Stimulated activated CD4-positive, alpha-beta T cell treated with anti-CD3 and anti-CD28 coated beads, Interleukin-1b, Interleukin-23, amount 100 ng/mL, for 48 hours (primary cell): ENCODE measurements around the gene PRM3.

Experiments used
- DNase-seq: peaks from one replicate; pipeline ENCODE4 v3.0.0-alpha.2; 2020

The PRM3 gene, protein sequence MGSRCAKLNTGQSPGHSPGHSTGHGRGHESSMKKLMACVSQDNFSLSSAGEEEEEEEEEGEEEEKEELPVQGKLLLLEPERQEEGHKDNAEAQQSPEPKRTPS

DNA sequence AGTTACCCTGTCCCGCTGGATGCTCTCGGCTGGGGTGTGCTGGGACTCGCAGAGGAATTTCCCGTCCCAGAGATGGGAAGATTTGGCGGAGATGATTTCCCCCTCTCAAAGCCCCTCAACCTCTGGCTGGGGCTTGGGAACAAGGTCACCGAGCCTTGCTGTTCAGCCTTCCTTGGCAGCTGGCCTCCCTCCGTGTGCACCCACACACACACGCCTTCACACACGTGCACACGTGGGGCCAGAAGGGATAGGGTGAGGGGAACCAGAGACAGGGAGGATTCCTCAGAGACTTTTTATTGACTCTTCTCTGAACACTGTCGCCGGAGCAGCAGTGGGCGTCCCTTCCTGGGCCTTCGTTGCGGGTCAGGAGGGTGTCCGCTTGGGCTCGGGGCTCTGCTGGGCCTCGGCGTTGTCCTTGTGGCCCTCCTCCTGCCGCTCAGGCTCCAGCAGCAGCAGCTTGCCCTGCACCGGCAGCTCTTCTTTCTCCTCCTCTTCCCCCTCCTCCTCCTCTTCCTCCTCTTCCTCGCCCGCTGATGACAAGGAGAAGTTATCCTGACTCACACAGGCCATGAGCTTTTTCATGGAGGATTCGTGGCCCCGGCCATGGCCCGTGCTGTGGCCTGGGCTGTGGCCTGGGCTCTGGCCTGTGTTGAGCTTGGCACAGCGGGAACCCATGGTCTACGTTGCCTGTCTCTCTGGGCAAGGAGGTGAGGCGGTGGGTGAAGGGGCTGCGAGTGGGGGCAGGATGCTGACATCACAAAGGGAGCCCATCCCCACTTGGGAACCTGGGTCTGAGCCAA, at the start of gene PRM3:
Gene PRM3, minus strand, starts transcription at position 709 of the 800 bp plus-strand sequence. Its CDS starts 34 bp downstream, at position 675.
- no peak for DNase-seq

DNA sequence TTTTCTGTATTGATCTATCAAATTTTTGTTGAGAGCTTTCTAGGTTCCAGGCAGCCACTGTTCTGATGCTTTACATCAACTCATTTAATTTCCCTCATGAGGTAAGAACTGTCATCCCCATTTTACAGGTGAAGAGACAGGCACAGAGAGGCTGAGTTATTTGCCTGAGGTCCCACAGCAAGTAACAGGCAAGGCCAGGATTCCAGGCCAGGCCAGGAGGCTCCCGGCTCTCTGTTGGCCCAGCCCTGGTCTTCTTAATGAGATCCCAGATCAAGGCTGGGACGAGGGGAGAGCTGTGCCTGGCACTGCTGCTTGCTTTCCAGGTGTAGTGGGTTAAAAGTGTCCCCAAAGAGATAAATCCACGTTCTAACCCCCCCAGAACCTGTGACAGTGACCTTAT, 49.4 kb upstream of the PRM3 start:
- DNase-seq = no peak

DNA sequence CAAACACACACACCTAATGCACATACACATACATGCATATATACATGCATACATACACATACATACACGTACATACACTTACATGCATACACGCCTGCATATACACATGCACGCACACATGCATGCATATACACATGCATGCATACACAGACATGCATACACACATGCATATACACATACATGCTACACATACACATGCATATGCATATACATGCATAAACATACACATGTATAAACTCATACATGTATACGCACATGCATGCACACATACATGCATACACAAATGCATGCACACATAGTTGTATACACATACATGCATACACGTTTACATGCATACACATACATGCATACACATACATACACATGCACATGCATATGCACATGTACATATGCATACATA, 48.2 kb upstream of the PRM3 start:
- no peak for DNase-seq

DNA sequence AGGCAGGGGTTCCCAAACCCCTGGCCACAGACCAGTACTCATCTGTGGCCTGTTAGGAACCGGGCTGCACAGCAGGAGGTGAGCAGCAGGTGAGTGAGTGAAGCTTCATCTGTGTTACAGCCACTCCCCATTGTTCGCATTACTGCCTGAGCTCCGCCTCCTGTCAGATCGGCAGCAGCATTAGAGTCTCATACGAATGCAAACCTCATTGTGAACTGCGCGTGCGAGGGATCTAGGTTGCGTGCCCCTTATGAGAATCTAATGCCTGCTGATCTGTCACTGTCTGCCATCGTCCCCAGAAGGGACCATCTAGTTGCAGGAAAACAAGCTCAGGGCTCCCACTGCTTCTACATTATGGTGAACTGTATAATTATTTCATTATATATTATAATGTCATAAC, 46.7 kb upstream of the PRM3 start:
- no peak for DNase-seq

DNA sequence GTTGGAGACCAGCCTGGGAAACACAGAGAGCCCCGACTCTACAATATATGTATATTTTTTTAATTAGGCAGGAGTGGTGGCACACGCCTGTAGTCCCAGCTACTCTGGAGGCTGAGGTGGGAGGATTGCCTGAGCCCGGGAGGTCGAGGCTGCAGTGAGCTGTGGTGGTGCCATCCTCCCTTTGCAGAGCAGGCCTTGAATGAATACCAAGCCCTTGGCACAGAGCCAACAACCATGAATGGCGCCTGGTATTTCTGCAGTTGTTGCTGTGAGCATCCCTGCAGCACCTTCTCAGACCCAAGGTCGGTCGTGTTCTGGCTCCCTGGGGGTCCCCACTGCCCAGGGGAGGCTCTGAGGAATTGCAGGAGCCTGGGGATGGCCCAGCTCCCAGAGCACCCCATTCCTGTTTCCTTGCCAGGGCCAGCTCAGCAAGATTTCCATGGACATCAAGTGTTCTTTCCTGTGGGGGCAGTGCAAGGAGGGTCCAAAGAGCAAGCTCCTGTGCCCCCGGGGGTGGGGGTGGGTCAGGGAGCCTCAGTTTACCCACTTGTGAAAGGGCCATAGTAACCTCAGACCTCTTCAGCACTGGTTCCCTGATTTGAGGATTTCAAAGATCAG, 46.2 kb upstream of the PRM3 start:
- DNase-seq = no peak

DNA sequence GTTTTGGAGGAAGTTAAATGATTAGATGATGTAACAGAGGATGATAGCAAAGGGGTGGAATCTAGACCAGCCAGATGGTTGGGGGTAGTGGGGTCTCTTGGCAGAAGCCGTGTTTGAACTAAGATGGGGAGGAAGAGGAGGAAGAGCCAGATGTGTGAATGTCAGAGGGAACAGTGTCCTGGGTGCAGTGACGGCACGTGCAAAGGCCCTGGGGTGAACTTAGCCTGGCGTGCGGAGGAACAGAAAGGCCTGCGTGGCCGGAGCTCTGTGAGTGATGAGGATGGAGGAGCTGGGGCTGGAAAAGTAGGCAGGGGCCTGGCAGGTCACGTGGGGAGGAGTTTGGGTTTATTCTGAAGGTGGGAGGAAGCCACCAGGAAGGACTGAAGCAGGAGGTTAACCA, 45.4 kb upstream of the PRM3 start:
- DNase-seq = no peak

DNA sequence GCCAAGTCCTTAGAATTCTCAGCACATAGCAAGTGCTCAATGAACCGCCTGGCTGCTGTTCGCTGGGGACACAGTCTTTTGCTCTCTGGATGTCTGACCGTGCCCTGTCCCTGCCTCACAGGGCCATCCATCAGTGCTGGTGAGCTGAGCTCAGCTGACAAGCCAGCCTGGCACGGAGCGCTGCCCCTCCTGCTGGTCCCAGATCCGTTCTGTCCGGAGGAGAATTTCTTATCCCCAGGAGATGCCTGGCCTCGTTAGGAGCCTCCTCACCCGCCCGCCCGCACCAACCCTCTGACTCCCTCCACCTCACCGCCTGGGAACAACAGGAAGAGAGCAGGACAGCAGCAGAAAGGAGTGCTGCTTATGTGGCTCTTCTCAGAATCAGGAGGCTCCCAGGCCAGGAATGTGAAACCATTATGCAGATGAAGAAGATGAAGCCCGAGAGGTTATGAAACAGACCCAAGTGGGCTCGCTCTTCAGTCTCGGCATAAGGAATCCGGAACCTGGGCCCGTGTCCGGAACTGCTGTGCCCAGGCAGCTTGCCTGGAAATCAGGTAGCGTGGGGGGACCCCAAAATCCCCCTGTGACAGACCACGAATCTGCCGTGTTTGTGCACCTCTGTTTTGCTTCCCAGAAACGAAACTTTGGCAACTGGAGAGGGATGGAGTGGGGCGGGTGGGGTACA, 43.0 kb upstream of the PRM3 start:
- DNase-seq = no peak

DNA sequence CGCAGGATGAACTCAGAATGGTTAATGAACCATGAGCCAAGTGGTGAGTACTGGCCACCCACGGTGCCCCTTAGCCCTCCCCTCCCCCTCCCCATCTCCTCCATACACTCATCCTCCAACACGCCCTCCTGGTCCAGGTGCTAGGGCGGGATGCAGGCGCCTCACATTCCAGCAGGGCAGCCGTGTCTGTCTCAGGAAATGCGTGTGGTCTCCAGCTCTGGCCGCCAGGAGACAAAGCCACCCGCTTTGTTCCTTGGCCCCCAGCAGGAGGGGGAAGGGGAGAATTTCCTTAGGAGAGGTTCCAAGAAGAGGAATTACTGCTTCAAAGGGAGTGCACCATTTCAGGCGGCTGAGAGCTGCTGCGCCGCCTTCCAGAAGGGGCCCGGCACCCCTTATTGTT, 42.1 kb upstream of the PRM3 start:
- no peak for DNase-seq

DNA sequence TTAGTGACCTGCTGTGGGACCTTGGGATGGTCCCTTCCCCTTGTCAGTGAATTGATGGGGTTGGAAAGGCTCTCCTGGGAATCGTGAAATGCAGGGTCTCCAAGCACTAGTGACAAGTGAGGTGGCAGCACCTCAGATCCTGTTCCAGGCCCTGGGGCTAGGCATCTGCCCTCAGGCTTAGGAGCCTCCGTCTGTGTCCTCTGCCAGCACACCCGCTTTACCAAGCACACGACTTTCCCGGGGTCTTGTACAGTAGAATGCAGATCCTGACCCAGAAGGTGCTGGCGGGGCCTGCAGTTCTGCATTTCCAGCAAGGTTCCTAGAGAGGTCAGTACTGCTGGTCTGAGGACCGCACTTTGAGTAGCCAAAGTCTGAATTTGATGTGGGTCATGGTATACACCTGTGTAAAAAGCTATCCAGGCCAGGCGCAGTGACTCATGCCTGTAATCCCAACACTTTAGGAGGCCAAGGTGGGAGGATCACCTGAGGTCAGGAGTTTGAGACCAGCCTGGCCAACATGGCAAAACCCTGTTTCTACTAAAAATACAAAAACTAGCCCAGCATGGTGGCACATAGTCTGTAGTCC, 41.0 kb upstream of the PRM3 start:
- DNase-seq = no peak

DNA sequence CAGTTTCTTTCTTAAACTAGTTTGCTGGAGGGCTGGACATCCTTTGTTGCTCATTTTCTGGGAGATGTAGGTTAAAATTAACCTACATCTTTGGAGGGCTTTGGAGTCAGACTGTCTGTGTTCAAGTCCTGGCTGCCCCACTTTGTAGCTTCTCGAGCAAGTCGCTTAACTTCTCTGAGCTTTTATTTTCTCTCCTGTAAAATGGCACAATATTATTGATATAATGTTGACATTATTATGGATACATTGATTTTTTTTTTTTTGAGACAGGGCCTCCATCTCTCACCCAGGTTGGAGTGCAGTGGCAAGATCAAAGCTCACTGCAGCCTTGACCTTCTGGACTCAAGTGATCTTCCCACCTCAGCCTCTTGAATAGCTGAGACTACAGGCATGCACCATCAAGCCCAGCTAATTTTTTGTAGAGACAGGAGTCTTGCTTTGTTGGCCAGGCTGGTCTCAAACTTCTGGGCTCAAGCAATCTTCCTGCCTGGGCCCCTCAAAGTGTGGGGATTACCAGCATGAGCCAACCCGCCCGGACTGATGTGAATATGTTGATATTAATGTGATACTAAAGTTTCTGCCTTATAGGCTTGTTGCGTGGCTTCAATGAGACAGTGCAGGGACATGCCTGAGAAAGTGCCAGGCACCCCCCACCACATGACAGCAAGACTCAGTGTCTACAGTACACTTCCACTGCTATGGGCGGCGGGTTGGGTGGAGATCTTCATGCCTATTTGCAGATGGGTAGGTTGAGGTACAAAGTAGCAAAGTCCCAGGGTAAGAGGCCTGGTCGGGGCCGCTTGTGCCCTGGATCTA, 40.3 kb upstream of the PRM3 start:
- no peak for DNase-seq

DNA sequence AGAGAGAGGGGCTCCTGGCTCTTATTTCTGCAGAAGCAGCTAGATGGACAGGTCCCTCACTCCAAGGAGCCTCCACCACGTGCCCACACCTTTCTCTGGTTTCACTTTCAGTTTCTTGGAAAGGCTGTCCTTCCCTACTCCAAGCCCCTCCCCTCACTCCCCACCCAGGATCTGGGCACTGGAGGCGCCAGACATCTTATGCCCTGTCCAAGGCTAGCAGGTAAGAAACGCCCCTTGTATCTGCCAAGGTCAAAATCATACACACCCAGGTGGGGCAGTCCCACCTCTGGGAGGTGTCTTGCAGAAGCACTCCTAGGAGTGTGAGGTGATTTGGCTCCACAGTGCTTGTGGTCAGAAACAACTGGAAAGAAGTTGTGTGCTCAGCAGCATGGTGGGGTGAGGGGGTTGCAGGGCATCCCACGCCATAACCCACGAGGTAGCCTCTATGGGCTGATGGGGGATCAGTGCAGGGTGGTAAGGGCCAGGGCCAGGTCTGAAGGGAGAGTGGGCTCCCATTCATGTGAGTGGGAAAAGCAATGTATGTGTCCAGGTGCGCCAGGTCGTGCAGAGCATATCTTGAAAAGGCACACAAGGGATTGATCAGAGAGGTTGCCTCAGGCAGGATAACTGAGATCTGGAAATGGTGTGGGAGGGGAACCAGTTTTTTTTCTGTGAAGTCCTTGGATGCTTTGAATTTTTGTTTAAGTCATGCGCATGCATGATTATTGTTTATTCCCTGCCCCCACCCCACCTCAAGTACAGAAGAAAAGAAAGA, 39.5 kb upstream of the PRM3 start:
- no peak for DNase-seq

DNA sequence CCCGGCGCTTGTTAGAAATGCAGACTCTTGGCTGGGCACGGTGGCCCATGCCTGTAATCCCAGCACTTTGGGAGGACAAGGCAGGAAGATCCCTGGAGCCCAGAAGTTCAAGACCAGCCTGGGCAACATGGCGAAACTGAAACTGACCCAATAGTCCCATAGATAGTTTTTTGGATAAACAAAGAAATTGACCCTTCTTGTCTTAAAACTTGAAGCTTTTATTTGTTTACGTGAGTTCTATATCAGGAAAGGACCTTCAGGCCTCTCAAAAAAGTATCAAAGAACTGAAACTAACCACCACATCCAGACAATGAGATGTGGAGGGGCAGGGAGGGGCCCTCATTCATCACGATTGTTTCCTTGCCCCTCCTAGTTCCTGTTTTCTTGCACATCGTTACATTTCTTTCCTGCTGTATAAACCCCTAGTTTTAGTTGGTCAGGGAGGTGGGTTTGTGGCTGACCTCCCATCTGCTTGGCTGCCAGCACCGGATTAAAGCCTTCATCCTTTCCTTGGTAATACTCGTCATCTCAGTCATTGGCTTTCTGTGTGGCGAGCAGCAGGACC, 37.6 kb upstream of the PRM3 start:
- DNase-seq = no peak

DNA sequence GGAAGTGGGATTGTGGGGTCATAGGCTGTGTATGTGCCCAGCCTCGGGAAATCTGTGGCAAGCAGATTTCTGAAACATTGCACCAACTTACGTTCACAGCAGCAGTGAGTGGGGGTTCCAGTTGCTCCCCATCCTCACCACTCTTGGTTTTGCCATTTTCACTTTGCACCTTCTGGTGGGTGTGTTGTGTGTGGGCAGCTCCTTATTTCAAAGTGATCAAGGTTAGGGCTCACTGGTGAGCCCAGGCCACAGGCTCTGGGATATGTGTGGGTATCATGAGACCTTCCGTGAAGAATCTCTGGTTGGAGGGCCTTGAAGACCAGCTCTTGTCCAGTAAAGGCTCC, 37.2 kb upstream of the PRM3 start:
- no peak for DNase-seq

DNA sequence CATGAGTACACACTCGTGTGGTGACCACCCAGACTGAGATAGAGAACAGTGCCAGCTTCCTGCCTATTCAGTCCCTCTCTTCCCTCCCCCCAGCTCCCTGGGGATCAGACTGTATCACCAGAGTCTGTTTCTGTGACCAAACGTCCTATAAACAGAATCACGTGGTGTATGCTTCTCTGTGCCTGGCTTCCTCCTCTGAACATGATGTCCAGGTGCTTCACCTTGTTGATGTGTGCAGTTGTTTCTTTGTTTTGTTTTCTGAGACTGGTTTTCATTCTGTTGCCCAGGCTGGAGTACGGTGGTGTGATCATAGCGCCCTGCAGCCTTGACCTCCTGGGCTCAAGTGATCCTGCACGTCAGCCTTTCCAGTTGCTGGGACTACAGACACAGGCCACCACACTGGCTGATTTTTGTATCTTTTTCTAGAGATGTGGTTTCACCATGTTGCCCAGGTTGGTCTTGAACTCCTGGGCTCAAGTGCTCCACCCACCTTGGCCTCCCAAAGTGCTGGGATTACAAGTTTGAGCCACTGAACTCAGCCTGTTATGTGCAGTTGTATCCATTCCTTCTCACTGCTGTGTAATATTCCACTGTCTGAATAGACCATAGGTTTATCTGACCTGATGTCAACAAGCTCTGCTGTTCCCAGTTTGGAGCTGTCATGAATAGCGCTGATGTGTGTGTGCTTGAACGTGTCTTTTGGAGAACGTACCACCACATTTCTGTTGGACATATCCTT, 36.6 kb upstream of the PRM3 start:
- DNase-seq = no peak

DNA sequence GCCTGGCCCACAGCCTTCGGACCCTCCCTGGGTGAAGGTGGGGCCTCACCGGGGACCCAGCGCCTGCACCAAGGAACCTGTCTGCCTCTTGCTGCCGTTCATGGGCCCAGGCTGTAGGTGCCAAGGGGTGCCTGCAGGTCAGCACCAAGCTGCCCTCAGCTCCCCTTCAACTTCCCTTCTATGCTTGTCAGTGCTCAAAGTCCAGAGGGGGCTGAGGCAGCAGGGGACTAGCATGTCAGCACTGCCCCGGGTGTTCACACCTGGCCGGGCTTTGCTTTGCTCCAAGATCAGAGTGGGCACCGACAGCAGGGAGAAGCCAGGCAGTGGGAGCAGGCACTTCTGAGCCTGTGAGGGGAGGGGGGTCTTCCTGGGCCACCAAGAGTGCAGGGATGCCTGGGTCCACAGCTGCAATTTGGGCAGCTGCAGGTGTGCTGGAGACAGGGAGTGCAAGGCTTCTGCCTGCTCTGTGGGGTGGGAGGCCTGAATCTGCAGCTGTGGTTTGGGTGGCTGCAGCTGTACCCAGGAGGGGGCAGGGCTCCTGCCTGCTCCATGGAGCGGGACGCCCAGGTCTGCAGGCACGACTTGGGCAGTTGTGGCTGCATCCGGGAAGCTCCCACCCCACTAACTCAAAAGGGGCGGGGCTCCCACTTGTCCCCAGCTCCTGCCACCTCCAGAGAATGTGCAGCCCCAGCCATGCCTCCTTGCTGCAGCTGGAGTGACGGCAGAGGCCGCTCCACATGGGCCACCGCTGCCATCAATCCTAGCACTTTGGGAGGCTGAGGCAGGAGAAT, 35.3 kb upstream of the PRM3 start:
- no peak for DNase-seq

DNA sequence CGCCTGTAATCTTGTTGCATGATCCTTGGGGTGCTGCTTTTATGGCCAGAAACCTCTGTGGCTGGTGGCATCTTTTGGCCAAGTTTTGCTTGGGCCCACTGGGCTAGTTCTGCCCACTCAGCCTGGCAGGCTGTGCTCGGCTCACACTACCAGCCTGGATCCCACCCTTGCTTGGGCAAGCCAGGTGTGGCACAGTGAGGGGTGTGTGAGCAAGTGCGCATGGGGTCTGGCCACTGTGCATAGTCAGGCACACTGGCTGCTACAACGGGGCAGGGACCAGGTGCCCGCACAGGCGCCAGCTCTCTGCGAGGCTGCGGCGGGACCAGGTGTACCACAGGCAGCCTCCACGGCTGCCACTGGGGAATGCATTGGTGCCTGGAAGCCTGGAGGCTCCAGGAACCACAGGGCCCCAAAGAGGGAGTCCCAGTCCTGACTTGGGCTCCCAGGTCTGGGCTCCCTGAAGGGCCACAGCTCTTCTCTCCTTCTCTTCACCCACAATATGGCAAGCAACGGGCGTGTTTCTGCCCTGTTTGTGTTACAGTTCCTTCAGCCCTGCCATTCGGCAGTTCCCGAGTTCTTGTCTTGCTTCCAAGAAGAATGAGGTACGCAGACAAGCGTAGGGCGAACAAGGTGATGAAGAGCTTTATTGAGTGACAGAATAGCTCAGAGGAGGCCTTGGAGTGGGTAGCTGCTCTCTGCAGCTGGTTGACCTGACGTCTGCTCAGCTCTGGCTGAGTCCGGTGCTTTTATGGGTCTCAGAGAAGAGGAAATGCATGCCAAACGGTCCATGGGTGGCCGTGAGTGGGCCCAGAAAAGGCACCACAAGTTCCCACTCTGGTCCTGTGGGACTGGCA, 34.4 kb upstream of the PRM3 start:
- DNase-seq = no peak

DNA sequence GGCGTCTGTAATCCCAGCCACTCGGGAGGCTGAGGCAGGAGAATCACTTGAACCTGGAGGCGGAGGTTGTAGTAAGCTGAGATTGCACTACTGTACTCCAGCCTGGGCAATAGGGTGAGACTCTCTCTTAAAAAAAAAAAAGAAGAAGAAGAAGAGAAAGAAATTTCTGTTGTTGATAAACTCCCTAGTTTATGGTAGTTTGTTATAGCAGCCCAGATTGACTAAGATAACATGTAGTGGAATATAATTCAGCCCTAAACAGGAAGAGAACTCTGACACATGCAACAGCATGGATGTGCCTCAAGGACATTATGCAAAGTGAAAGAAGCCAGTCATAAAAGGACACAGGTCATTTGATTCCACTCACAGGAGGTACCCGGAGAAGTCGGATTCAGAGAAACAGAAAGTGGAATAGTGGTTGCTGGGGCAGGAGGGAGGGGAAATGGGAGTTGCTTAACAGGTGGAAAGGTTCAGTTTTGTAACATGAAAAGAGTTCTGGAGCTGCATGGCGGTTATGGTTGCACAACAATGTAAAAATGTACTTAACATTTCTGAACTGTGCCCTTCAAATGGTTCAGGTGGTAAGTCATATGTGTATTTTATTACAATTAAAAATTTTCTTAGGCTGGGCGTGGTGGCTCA, 33.7 kb upstream of the PRM3 start:
- no peak for DNase-seq

DNA sequence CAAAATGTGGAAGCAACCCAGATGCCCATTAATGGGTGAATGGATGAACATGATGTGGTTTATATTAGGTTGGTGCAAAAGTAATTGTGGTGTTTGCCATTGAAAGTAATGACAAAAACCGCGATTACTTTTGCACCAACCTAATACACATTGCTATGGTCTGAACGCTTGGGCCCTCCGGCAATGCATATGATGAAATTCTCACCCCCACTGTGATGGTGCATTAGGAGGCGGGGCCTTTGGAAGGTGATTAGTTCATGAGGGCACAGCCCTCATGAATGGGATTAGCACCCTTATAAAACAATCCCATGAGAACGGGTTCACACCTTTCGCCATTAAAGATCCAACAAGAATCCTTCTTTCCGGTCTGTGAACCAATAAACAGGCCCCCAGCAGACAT, 33.0 kb upstream of the PRM3 start:
- DNase-seq = no peak
